Hindlimb muscle (tissue), 1 donor: Measurements from ENCODE around the gene FRK. TPM values are rescaled to one million over a fixed set of nuclear protein-coding genes. Genes with fewer than 3 reads are reported as not detected.

Experiments
- DNase-seq: peaks from one replicate; pipeline ENCODE4 v3.0.0-alpha.2; 2013
- polyA plus RNA-seq: library from polyadenylated mRNA; unstranded; fragments of 120-200 nt; gene quantifications from one replicate; pipeline ENCODE4 v1.2.1, GENCODE V29; 2013; ENCODE audit not compliant: insufficient read length

Gene FRK
- polyA plus RNA-seq, 1 donor = 0.32 TPM

GRCh38 chr6:116033687-116034303 is 26.9 kb downstream of the FRK start:
- DNase-seq = no peak

DNA sequence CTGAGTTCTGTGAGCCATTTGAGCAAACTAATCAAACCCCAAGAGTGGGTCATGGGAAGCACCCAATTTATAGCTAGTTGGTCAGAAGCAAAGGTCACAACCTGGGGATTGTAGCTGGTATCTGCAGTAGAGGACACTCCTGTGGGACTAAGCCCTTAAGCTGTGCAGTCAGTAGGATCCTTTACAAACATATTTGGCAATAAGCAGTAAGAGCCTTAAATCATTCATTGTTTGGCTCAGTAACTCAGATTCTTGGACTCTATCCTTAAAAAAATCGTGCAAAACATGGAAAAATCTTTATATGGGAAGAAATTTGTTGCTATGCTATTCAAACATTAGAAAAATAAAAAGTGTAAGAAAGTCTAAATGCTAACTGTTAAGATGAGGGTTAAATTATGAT is 29.9 kb downstream of the FRK start:
- DNase-seq = peak; percentile 61

DNA sequence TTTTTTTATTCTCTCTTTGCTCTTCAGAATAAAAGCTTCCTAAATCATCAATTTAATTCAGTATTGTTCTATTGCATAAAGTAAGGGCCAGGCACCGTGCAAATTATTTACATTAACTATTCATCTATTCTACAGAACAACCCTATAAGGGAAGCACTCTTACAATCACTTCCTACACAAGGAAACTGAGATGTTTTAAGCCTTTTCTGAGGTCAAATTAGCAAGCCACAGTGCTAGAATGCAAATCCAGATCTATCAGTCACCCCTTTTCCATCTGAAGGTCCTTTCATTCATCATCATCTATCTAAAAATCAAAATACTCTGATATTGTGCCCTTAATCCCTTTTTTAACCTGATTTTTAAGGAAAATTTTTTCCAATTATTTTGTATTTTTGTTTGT is 31.2 kb downstream of the FRK start:
- no peak for DNase-seq

DNA sequence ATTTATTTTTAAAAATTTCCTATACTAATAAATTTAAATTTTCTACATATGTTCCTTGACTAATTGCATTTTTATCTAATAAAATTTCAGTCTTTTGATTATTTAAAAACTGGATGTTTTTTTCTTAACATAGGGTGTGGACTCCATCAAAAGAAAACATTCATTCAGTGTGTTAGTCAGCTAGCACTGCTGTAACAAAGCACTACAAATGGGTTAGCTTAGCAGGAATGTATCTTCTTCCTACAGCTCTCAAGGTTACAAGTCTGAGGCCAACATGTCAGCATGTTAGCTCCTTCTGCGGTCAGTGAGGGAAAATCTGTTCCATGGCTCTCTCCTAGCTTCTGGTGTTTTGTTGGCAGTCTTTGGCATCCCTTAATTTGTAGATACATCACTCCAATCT is 32.5 kb downstream of the FRK start:
- no peak for DNase-seq

DNA sequence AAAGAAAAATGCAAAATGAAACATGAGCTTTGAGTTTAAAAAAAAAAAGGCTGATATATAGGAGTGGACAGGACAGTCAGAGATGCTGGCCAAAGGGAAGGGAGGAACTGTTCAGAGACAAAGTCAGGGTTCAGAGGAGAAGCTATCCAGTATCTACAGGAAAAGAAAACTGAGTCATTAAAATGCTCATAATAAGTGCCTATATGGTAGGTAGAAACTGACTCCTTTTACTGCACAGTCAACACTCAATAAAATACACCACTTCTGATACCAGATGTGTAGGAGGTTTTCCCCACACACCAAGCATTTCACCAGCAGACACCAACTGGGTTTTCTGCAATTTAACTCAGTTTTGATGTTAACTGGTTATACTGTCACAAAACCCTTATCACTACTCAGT is 32.9 kb downstream of the FRK start:
- DNase-seq = no peak

DNA sequence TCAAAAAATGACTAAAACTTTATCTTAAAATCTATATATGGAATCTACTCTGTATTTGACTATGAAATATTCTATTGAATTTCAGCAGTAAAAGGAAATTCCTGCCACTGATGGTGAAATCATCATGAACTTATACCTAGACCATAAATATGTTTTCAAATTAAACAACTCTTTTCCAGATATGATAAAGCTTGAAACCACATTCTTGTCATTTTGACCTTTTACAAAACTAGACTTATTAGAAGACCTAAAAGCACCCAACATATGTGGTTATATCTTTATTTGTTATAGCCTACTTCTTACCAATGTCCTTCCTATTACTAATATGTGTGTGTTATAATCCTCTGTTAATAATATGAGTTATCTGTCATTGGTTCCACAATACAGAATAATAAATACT is 35.3 kb downstream of the FRK start:
- DNase-seq = no peak

GRCh38 chr6:116022841-116023445 is 37.7 kb downstream of the FRK start:
- DNase-seq = no peak

DNA sequence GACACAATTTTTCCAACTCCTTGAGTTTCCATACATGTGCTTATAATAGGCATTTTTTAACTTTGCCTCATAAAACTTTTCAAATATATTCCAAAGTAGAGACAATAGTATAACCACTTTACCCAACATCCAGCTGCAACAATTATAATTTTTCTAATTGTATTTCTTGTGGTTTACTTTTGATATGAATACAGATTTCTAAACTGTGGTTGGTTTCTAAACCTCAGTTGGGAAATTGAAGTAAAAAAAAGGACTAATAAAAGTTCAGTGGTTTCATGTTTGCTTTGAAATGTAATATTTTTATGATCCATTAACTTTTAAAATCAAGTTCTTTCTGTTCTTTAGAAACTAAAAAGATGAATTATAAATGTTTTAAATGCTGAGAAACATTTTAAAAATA is 40.0 kb downstream of the FRK start:
- DNase-seq = no peak

DNA sequence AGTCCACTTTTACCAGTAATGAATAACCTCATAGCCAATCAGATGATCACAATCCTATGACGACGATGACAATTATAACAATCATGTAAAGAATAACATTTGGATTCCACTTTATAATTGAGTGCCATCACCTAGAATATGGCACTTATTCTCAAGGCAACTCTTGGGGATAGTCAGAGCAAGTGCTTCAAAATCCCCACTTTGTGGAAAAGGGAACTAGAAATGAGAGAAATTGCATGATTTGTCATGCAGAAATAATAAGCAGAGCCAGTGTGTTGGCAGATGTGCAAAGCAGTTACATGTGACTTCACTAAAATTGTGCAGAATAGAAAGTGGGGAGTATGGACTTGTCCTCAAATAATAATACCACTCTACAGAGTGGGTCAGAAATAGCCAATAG is 41.3 kb downstream of the FRK start:
- no peak for DNase-seq

DNA sequence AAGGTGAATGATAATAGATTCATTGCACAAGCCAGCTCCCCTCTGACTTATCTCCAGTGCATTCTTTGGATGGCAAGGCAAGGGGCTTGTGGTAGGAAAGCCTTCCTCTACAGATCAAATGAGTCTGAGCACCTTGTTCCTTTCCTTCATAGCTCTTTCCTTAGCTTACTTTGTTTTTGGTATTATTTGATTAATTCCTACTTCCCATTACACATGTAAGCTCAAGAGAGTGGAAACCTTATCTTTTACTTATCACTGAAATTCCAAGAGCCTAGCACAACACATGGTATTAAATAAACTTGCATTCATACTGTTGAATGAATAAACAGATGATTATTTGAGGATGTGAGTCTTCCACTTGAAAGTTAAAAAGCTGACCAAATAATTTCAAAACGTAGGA is 41.7 kb downstream of the FRK start:
- DNase-seq = no peak

DNA sequence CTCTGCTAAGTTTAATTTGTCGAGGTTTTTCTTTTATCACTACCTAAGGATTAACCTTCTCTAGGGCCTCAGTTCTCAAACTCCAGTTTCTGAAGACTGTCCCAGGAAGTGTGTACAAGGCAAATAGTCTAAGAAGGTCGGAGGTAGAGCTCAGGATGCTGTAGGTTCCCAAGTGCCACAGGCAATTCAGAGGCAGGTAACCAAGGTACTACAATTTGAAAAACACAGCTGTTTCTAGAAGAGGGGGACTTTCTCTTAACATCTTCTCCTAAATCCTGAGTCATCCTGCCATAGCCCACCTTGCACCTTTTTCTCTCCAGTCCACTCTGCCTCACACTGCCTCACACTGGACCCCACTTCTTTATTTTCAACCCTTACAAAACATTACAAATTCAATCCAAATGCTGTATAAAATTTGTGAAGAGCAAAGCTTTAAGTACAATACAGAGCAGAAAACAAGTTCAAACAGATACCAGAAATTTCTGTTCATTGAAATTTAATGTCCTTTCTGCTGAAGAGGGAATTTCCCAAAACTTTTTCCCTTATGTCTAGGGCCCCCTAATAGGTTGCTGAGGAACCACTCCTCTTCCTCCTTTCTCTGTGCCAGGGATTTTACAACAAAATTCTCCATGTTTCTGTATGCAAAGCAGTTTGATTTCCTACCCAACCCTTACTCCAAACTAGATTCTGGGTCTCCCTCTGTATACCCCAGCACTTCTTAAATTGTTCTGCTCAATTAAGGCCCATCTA is 43.0 kb downstream of the FRK start:
- DNase-seq = no peak

- DNase-seq = no peak
Measured at GRCh38 chr6:116016846-116017545, 43.7 kb downstream of the FRK start.

DNA sequence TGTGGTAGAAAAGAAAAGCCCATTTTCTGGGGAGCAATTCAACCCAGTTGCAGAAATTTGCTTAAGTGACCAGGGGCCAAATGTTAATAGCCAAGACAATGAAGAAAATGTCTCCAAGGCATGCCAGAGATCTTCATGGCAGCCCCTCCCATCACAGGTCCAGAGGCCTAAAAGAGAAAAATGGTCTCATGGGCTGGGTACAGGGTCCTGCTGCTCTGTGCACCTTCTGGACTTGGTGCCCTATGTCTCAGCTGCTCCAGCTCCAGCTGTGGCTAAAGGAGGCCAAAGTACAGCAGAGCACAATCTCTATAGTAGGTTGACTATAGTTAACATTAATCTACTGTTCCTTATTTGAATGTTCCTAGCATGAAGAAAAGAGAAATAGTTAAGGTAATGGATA is 44.7 kb downstream of the FRK start:
- no peak for DNase-seq

DNA sequence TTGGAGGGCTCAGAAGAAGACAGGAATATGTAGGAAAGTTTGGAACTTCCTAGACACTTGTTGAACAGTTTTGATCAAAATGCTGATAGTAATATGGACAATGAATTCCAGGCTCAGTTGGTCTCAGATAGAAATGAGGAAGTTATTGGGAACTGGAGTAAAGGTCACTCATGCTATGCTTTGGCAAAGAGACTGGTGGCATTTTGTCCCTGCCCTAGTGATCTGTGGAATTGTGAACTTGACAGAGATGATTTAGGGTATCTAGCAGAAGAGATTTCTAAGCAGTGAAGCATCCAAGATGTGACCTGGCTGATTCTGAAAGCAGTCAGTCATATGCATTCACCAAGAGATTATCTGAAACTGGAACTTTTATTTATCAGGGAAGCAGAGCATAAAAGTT is 45.1 kb downstream of the FRK start:
- no peak for DNase-seq

- DNase-seq = no peak
Measured at GRCh38 chr6:116012951-116013350, 47.7 kb downstream of the FRK start.

- DNase-seq = no peak
Measured at GRCh38 chr6:116012471-116012949, 48.2 kb downstream of the FRK start.

DNA sequence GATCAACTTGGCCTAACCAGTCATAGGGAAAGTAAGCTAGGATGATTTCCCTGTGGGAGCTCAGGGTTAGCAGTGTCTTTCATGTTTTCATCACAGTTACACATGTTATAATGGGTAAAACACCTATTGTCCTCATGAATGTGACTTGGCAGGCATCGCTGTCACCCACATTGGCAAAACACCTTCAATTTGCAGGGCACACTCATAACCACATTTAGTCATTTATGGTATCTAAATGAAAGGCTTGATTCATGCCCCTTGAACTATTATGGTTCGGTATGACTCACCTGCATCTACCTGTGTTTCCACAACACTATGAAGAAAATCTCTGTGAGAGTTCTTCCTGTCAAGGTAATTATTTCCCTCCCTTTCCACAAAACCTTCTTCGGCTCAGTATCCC is 49.2 kb downstream of the FRK start:
- DNase-seq = no peak

GRCh38 chr6:116010790-116011401 is 49.8 kb downstream of the FRK start:
- DNase-seq = peak; percentile 80

- DNase-seq = no peak
Measured at GRCh38 chr6:116010386-116010785, 50.3 kb downstream of the FRK start.

GRCh38 chr6:116008470-116009243 is 52.0 kb downstream of the FRK start:
- peak; percentile 55 for DNase-seq

GRCh38 chr6:116004841-116005815 is 55.6 kb downstream of the FRK start:
- peak; percentile 70 for DNase-seq
